Ascending aorta (tissue), 2 donors: Measurements from ENCODE around the gene MAU2. TPM values are rescaled to one million over a fixed set of nuclear protein-coding genes. Genes with fewer than 3 reads are reported as not detected.
"Not testable (repeated sequence)": the region's sequence is repeated elsewhere in the genome, so short reads cannot be mapped to it uniquely, and the experiment has no call there.

Experiments
- DNase-seq, 2 donors: peaks; one replicate each; pipeline ENCODE4 v3.0.0-alpha.2; 2019; ENCODE audit warnings: low spot score in 2 of 2
- H3K27ac ChIP-seq, 2 donors: fragments of 200-600 bp; sonication (generic); one replicate each; pipeline ENCODE4 v1.5.1; 2016 to 2017; ENCODE audit warnings: mild to moderate bottlenecking in 1 of 2
- H3K27me3 ChIP-seq: fragments of 200-600 bp; sonication (generic); one replicate; pipeline ENCODE4 v1.5.1; 2017
- H3K36me3 ChIP-seq, 2 donors: fragments of 200-600 bp; sonication (generic); one replicate each; pipeline ENCODE4 v1.5.1; 2016
- H3K4me1 ChIP-seq, 2 donors: fragments of 200-600 bp; sonication (generic); one replicate each; pipeline ENCODE4 v1.5.1; 2016 to 2017; ENCODE audit warnings: mild to moderate bottlenecking in 1 of 2
- H3K4me3 ChIP-seq, 2 donors: fragments of 200-600 bp; sonication (generic); one replicate each; pipeline ENCODE4 v1.5.1; 2016 to 2017; ENCODE audit warnings: mild to moderate bottlenecking in 1 of 2
- H3K9me3 ChIP-seq, 2 donors: fragments of 200-600 bp; sonication (generic); one replicate each; pipeline ENCODE4 v1.5.1; 2016
- intact Hi-C: fragments of 100-400 bp; cut with DNase I; formaldehyde crosslinking; loops from one replicate; pipeline ENCODE4 v1.15.1; 2023
- total RNA-seq: library from RNA; depleted of rRNA; stranded (reverse); fragments of >200 nt; gene quantifications from one replicate; pipeline ENCODE4 v1.1.0, GENCODE V29; 2016
- TF ChIP-seq, protein P1 (sequence below), 3 experiments: fragments of 200-600 bp in 2 of 3; fragments of 450-650 bp in 1 of 3; sonication (generic) in 2 of 3; IDR thresholded peaks; one replicate each; pipeline ENCODE4 v1.5.1; 2016 to 2019; ENCODE audit warnings: antibody characterized with exemption in 3 of 3, mild to moderate bottlenecking in 1 of 3, moderate library complexity in 1 of 3

The MAU2 gene
- total RNA-seq, 1 donor from 2014 or later: 41.2 TPM

DNA sequence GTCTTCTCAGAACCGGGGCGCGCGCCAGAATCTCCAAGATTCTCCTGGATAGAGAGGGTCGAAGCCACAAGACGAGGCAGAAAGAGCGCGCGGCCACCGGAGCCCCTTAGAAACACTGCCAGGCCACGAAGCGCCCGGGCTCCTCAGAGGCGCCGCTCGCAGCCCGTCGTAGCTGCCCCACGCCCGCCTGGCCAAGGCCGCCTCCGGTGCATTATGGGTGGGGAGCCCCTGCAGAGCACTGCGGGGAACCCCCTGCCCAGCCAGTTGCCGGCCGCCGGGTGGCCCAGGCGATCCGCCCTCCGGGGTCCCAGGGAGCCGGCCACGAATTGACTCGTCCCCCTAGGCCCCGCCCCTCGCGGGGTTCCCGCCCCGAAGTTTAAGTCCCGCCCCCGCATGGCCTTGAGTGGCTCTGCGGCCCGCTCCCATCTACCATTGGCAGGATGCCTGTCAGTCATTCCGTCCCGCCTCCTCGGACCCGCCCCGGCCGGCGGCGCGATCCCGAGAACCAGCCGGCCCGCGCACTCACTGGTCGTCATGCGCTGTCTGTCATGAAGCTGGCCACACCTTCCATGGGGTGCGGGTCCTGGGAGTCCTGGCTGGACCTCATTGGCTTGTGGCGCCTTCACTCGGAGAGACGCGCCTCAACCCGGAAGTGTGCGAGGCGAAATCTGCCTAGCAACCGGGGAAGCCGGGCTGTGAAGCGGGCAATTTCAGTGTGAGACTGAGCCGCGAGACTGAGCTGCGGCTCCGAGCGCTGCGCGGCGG lies 64.7 kb downstream of the MAU2 start:
- Histone ChIP-seq H3K27ac (peak overlapping the region; percentile 83 to 92), H3K36me3 (no peaks in the 10 kb centered on the region), H3K4me1 (peaks cover 13 to 42% of the 10 kb centered on the region in 2 donors), H3K4me3 (peak overlapping the region; percentile 77 to 89), H3K27me3 (no peaks in the 10 kb centered on the region), H3K9me3 (no peaks in the 10 kb centered on the region)
- intact Hi-C loops: loop anchor here (1.0 kb wide), 2 partner anchors 20 to 105 kb away; partner anchors contain the start of gene GATAD2A
- DNase-seq: peak; percentile 100
- TF ChIP-seq, protein P1, sequence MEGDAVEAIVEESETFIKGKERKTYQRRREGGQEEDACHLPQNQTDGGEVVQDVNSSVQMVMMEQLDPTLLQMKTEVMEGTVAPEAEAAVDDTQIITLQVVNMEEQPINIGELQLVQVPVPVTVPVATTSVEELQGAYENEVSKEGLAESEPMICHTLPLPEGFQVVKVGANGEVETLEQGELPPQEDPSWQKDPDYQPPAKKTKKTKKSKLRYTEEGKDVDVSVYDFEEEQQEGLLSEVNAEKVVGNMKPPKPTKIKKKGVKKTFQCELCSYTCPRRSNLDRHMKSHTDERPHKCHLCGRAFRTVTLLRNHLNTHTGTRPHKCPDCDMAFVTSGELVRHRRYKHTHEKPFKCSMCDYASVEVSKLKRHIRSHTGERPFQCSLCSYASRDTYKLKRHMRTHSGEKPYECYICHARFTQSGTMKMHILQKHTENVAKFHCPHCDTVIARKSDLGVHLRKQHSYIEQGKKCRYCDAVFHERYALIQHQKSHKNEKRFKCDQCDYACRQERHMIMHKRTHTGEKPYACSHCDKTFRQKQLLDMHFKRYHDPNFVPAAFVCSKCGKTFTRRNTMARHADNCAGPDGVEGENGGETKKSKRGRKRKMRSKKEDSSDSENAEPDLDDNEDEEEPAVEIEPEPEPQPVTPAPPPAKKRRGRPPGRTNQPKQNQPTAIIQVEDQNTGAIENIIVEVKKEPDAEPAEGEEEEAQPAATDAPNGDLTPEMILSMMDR (IDR thresholded peaks at IDR 0.05): peak in 2 of 3 experiments; percentile 28 to 29

DNA sequence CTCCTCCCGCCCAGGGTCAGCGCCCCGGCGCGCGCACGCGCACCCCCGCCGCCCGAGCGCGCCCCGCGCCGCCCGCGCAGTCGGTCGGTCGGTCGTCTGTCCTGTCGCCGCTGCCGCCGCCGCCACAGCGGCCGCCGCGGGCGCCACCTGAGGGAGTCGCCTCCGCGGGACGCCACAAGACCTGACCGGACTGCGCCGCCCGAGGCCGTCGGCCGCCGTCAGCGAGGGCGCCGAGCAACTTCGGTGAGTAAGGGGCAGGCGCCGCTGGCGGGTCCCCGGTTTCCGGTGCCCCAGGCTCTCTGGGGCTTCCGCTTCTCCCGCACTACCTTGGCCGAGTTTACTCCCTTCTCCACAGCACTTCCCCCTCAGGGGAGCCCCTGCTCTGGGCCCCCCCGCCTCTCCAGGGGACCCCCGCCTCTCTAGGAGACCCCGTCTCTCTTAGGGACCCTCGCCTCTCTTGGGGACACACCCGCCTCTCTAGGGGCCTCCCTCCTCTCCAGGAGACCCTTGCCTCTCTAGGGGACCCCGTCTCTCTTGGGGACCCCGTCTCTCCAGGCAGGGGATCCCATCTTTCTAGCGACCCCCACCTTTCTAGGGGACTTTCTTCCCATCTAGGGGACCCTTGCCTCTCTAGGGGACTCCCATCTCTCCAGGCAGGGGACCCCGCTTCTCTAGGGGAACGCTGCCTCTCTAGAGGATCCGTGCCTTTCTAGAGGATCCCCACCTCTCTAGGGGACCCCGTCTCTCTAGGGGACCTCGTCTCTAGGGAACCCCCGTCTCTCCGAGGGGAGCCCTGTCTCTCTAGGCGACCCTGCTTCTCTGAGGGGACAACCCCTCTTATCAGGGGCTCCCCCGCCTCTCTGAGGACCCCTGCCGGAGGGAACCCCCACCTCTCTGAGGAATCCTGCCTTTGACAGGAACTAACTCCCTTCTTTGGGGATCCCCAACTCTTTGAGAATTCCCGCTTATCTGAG lies 65.6 kb downstream of the MAU2 start:
- Histone ChIP-seq H3K4me1 (peaks cover 13 to 42% of the 10 kb centered on the region in 2 donors), H3K9me3 (no peaks in the 10 kb centered on the region), H3K27ac (peak overlapping the region; percentile 83 to 92), H3K36me3 (no peaks in the 10 kb centered on the region), H3K27me3 (no peaks in the 10 kb centered on the region), H3K4me3 (peak overlapping the region; percentile 77 to 89)
- intact Hi-C loops: loop anchor here (1.0 to 2.0 kb wide), 3 partner anchors 19 to 104 kb away; partner anchors contain the start of gene GATAD2A
- no peak for DNase-seq
- TF ChIP-seq, protein P1 (IDR thresholded peaks at IDR 0.05): no peak

DNA sequence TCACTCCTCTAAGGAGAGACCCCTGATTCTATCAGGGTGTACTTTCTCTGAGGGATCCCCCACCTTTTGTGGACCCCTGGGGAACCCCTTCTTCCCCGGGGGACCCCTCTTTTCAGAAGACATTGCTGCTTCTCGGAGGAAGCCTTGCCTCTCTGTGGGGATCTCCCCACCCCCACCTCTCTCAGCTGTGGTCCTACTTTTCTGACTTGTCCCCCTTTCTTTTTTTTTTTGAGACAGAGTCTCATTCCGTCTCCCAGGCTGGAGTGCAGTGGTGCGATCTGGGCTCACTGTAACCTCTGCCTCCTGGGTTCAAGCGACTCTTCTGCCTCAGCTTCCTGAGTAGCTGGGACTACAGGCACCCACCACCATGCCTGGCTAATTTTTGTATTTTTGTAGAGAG lies 66.5 kb downstream of the MAU2 start:
- Histone ChIP-seq H3K9me3 (no peaks in the 10 kb centered on the region), H3K4me3 (peak overlapping the region; percentile 77 to 89), H3K27ac (peak overlapping the region; percentile 83 to 92), H3K27me3 (no peaks in the 10 kb centered on the region), H3K4me1 (peaks cover 13 to 45% of the 10 kb centered on the region in 2 donors), H3K36me3 (no peaks in the 10 kb centered on the region)
- no peak for DNase-seq
- intact Hi-C loops: loop anchor here (2.0 kb wide), 1 partner anchor 20 kb away; no protein-coding TSS in a partner anchor
- TF ChIP-seq, protein P1 (IDR thresholded peaks at IDR 0.05): no peak

DNA sequence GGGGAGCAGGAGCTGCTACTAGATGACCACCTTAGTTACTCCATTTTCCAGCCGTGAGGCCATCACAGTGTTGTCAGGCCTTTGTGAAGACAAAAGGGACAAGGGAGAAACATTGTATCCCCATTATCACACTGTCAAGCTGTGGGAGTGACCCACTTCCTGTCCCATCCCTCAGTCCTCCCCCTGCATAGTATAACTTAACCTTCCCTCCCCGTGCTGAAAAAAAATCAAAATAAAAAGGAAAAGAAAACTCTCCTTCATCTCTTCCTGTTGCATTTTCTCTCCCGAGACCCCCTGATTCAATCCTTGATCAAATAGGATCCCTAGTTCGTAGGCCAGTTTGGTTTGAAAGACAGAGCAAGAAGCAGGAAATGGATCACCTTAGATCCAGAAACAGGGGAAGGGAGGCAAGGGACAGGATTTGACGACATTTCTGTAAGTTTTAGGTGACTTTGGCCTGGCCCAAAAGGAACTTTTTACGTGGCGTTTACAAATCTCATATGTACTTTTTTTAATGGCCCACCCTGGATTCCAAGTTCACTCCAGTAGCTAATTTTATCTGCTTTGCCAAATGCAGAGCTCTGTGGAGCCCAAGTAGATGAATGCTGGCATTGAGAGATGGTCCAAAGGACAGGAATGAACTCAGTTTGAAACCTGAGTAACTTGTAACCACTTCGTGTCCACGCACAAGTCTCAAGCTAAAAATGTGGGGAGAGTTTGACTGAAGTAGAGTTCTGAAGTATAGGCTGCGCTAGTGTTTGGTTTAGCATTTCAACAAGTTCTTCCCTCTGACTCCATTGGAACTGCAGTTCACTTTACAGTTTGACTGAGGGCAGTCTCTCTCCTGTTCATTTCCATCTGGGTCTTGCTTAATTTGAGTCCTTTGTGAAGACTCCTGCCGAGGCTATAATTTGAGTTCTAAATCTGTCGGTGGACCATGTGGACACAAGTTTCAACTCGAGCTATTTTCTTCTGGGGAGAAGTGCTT lies 68.2 kb downstream of the MAU2 start:
- DNase-seq: no peak
- intact Hi-C loops: no loop called here
- TF ChIP-seq, protein P1 (IDR thresholded peaks at IDR 0.05): no peak
- H3K9me3 ChIP-seq: no peaks in the 10 kb centered on the region
- H3K36me3 ChIP-seq: no peaks in the 10 kb centered on the region
- no peaks in the 10 kb centered on the region for H3K27me3 ChIP-seq
- peaks cover 13 to 45% of the 10 kb centered on the region in 2 donors for H3K4me1 ChIP-seq
- peak overlapping the region; percentile 83 to 92 for H3K27ac ChIP-seq
- peak overlapping the region in 1 of 2 donors; percentile 14 for H3K4me3 ChIP-seq

DNA sequence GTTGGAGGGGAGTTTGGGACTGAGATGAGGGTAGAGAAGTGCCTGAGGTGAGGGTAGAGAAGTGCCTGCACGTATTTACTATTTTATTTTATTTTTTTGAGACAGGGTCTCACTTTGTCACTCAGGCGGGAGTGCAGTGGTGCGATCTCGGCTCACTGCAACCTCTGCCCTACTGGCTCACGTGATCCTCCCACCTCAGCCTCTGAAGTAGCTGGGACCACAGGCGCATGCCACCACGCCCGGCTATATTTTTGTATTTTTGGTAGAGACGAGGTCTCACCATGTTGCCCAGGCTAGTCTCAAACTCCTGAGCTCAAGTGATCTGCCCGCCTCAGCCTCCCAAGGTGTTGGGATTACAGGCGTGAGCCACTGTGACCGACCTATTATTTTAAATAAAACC lies 69.1 kb downstream of the MAU2 start:
- H3K36me3 ChIP-seq, H3K9me3 ChIP-seq, DNase-seq, H3K27me3 ChIP-seq, intact Hi-C loops: not testable (repeated sequence)
- Histone ChIP-seq H3K27ac (peak overlapping the region; percentile 83 to 92), H3K4me3 (peak overlapping the region in 1 of 2 donors; percentile 14), H3K4me1 (peaks cover 13 to 41% of the 10 kb centered on the region in 2 donors)

DNA sequence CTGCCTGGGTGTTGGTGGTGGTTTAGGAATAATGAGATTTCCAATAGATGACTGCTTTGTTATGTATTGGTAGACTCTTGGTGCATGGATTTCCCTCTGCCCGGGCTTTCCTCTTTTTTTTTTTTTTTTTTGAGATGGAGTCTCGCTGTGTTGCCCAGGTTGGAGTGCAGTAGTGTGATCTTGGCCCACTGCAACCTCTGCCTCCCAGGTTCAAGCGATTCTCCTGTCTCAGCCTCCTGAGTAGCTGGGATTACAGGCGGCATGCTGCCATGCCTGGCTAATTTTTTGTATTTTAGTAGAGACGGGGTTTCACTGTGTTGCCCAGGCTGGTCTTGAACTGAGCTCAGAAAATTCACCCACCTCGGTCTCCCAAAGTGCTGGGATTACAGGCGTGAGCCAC lies 73.7 kb downstream of the MAU2 start:
- H3K9me3 ChIP-seq, H3K27ac ChIP-seq, intact Hi-C loops, H3K4me3 ChIP-seq, DNase-seq, H3K27me3 ChIP-seq, H3K36me3 ChIP-seq: not testable (repeated sequence)
- peaks cover 0 to 21% of the 10 kb centered on the region in 2 donors for H3K4me1 ChIP-seq
